Left ventricle myocardium superior (tissue), 1 donor: ENCODE data around the gene CYP2B6. TPM values are rescaled to one million over a fixed set of nuclear protein-coding genes. Genes with fewer than 3 reads are reported as not detected.
"Not testable (repeated sequence)": the region's sequence is repeated elsewhere in the genome, so short reads cannot be mapped to it uniquely, and the experiment has no call there.

Source experiments
- ATAC-seq: fragments of 200-7000 bp; cut with Tn5 transposase; one replicate; pipeline ENCODE4 v1.9.1; 2020; ENCODE audit warnings: mild to moderate bottlenecking, moderate library complexity
- DNase-seq: peaks from one replicate; pipeline ENCODE4 v3.0.0-alpha.2; 2020
- intact Hi-C: fragments of 100-400 bp; cut with micrococcal nuclease; formaldehyde crosslinking; loops from one replicate; pipeline ENCODE4 v1.11.0; 2022
- total RNA-seq: library from RNA; stranded (reverse); fragmentation: NEBNext Ultra II Directional; extraction: Animal tissue kit (Norgen Biotek cat#: 25700); gene quantifications from one replicate; pipeline ENCODE4 v1.2.1, GENCODE V29; 2021
- donor health status: DM: no; HTN: yes; CAD: no; lungs with severe emphysema.

CYP2B6 gene
- total RNA-seq, 1 donor from 2014 or later = not detected

DNA sequence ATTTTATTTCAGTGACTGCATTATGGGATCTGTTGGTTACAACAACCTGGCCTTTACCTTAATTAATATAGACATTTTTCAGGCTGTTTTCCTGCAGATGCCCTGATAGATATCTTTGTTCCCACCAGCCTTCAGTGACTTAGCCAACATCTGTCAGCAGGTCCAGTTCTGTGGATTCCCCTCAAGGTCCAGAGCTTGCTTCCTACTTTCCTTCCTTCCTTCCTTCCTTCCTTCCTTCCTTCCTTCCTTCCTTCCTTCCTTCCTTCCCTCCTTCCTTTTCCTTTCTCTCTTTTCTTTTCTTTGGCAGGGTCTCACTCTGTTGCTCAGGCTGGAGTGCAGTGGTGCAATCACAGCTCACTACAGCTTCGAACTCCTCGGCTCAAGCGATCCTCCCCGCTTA lies 14.4 kb upstream of the CYP2B6 start:
- no peak for DNase-seq
- intact Hi-C loops = no loop called here
- ATAC-seq = no peak

DNA sequence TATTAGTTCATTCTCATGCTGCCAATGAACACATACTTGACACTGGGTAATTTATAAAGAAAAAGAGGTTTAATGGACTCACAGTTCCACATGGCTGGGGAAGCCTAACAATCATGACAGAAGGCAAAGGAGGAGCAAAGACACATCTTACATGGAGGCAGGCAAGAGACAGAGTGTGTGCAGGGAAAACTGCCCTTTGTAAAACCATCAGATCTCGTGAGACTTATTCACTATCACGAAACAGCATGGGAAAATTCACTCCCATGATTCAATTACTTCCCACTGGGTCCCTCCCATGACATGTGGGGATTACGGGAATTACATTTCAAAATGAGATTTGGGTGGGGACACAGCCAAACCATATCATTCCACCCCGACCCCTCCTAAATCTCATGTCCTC lies 11.3 kb upstream of the CYP2B6 start:
- DNase-seq, intact Hi-C loops, ATAC-seq: not testable (repeated sequence)

DNA sequence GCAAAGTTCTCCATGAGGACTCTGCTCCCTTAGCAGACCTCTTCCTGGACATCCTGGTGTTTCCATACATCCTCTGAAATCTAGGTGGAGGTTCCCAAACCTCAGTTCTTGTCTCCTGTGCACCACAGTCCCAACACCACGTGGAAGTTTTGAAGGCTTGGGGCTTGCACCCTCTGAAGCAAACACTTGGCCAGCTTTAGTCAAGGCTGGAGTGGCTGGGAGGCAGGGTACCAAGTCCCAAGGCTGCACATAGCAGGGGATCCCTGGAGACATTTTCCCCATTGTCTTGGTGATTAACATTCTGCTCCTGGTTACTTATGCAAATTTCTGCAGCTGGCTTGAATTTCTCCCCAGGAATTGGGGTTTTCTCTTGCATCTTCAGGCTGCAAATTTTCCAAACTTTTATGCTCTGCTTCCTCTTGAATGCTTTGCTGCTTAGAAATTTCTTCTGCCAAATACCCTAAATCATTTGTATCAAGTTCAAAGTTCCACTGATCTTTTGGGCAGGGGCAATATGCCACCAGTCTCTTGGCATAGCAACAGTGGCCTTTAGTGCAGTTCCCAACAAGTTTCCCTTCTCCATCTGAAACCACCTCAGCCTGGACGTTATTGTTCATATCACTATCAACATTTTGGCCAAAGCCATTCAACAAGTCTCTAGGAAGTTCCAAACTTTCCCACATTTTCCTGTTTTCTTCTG lies 10.2 kb upstream of the CYP2B6 start:
- intact Hi-C loops, DNase-seq, ATAC-seq: not testable (repeated sequence)

DNA sequence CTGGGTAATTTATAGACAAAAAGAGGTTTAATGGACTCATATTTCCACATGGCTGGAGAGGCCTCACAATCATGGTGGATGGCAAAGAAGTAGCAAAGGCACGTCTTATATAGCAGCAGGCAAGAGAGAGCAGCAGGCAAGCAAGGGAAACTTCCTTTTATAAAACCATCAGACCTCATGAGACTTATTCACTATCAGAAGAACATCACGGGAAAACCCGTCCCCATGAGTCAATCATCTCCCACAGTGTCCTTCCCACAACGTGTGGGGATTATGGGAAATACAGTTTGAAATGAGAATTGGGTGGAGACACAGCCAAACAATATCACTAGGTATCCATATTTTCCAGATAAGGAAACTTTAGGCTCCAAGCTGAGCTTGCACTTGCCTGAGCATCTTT lies 9.5 kb upstream of the CYP2B6 start:
- DNase-seq = no peak
- ATAC-seq = no peak
- intact Hi-C loops = no loop called here

DNA sequence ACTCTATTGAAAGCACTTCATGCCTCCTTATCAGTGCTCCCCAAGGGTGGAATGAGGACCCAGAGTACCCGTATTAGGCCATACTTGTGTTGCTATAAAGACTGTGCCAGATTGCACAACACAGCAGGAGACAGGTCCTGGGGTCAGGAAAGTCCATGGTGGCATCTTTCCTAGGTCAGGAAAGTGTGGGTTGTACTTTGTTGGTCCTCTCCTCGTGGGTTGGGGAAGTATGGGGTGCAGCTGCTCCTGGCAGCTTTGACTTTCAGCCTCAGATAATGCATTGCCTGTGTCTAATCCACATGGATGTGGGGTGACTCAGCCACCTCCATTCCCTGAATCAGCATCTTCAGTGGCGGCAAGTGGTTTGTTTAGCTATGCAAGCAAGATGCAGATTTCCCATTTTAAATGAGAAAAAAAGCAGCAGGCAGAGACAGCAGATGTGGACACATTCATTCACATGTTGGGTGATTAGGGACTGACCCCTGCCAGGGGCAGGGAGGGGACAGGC lies 8.4 kb upstream of the CYP2B6 start:
- ATAC-seq (no peak), DNase-seq (no peak)
- intact Hi-C loops = no loop called here

DNA sequence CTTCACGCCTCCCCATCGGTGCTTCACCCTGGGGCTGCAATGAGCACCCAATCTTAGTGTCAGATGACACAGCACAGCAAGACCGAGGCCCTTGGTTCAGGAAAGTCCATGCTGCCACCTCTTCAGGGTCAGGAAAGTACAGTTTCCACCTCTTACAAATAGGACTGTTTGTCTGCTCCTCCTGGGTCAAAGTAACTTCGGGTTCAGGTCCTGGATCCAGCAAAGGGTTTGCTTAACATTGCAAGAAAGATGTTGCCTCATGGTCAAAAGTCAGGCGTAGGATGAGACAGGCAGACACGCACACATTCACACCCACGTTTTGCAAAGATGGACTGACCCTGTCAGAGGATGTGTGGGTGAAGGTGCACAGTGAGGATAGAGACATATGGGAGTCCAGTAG lies 1.6 kb upstream of the CYP2B6 start:
- no peak for ATAC-seq
- no peak for DNase-seq
- intact Hi-C loops = no loop called here

DNA sequence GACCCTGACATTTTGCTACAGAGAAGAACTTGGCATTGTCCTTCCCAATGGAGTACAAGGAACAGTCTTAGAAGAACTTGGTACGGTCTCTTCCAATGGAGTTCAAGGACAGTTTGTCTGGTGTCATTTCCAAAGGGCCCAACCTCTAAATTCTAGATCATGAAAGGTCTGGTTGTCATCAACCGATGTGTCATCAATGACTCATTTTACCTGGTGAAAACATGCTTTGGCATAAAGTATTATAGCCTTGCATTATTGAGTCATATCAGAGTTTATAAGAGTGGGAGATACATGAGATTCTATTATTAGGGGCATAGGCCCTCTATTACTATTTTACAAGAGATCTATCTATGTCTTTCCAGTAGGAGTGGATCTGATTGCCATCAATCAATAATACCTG lies 4.3 kb downstream of the CYP2B6 start:
- no peak for ATAC-seq
- intact Hi-C loops = no loop called here

DNA sequence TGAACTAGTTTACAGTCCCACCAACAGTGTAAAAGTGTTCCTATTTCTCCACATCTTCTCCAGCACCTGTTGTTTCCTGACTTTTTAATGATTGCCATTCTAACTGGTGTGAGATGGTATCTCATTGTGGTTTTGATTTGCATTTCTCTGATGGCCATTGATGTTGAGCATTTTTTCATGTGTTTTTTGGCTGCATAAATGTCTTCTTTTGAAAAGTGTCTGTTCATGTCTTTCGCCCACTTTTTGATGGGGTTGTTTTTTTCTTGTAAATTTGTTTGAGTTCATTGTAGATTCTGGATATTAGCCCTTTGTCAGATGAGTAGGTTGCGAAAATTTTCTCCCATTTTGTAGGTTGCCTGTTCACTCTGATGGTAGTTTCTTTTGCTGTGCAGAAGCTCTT lies 7.9 kb downstream of the CYP2B6 start:
- DNase-seq, ATAC-seq, intact Hi-C loops: not testable (repeated sequence)

More for the DNA sequence above, 4.3 kb downstream of the CYP2B6 start:
- DNase-seq = no peak

DNA sequence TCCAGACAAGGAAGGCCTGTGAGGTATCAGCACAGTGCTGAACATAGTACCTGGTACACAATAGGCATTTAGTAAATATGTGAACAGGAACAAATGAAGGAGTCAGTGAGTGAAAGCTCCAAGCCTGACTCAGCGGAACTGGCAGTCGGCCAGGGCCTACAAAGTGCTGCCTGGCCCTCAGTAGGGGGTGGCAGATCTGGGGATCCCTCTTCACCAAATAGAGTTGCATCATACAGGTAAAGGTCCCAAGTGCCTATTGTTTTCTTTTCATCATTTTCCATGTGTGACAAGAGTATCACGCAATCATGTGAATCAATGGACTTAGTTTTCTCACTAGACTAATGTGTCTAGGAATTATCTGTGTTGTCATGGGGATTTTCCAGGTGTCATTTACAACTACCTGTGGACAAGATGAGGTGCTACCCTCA lies 9.2 kb downstream of the CYP2B6 start:
- intact Hi-C loops = no loop called here
- ATAC-seq (no peak), DNase-seq (no peak)

DNA sequence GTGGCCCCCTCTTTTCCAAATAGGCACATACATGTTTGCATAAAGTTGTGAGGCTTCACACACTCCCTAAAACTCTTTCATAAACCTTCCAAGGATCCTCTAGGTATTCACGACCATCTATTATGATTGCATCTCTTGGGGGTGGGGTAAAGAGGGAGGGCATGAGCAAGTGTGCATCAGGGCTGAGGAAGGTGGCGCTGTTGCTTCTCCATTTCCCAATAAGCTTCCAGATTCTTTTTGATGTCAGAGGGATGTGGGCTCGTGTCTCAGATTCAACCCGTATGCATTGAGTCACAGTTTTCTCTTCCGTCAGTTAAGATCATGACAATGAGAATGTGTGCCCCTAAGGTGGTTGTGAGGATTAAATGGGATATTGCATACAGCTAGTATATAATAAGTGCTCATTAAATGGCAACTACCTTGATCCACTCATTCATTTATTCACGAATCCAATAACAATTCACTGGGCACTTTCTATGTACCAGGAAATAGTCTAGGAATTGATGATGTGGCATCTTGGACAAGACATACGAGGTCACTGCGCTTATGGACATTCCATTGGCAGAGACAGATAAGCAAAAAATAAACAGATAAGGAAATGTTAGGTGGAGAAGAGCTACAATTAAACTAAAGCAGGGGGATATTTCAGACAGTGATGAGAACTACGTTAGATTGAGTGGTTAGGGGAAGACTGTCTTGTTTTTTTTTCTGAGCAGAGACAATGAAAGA lies 10.3 kb downstream of the CYP2B6 start:
- ATAC-seq (no peak), DNase-seq (no peak)
- intact Hi-C loops = no loop called here

DNA sequence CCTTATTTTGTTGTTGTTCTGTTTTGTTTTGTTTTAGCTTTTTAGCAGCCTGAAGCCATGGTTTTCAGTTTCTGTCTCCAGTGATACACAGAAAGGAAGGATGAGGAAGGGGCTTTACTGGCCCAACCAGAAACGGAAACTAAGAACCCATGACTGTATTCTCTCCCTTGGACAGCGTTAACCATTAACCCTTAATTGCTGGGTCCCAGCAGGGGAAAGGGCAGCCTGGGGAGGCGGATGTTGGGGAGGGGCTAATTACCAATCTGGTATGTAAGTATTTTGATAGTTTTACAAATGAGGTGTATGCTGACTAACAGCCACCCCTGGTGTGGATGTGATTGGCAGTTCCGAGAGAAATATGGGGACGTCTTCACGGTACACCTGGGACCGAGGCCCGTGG lies 12.6 kb downstream of the CYP2B6 start:
- DNase-seq, ATAC-seq, intact Hi-C loops: not testable (repeated sequence)

DNA sequence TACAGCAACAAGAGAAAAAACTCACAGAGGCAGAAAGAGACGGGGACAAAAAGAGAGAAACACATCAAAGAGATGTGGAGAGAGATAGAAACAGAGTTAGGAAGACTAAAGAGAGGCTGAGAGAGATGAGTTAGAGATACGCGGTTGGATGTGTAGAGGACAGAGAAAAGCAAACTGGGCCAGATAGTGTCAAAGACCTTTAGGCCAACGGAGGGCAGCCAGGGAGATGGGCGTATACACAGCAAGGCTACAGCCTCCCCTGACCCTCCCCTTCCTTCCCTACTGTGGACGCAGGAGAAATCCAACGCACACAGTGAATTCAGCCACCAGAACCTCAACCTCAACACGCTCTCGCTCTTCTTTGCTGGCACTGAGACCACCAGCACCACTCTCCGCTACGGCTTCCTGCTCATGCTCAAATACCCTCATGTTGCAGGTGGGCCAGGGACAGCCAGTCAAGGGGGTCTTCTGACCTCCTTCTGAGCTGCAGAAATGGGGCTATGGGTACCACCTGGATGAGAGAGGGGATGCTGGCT lies 18.7 kb downstream of the CYP2B6 start:
- ATAC-seq (no peak), DNase-seq (no peak)
- intact Hi-C loops = no loop called here

DNA sequence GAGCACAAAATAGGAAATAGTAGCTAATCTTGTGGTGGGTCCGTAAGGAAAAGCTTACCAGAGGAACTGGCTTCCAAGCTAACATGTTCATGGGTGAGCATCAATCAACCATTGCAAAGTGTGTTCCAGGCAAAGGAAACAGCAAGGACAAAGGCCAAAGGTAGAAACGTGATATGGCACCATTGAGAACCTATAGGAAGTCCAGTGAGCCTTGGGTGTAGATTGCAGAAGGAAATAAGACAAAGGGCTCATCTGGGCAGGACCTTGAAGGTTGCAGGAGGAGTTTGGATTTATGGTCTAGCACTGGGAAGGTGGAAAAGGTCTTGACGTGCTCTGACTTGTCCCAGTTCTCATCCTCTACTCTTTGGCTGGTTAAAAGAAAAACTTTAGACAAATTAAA lies 22.3 kb downstream of the CYP2B6 start:
- ATAC-seq (no peak), DNase-seq (no peak)
- intact Hi-C loops = no loop called here

DNA sequence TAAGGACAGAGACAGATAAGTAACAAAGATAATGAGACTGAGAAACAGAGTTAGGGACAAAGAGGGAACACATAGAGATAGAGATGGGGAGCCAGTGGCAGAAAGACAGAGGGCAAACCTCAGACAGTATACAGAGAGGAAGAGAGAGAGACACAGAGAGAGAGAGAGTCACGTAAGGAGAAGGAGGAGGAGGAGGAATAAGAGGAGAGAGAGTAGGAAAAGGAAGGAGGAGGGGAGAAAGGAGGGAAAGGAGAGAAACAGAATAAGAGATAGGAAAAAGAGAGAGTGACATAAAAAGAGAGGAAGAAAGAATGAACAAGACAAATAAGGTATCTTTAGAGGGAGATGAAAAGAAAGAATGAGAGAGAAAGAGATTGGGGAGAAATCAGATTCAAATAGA lies 23.6 kb downstream of the CYP2B6 start:
- intact Hi-C loops = no loop called here
- ATAC-seq = no peak
- DNase-seq = no peak

DNA sequence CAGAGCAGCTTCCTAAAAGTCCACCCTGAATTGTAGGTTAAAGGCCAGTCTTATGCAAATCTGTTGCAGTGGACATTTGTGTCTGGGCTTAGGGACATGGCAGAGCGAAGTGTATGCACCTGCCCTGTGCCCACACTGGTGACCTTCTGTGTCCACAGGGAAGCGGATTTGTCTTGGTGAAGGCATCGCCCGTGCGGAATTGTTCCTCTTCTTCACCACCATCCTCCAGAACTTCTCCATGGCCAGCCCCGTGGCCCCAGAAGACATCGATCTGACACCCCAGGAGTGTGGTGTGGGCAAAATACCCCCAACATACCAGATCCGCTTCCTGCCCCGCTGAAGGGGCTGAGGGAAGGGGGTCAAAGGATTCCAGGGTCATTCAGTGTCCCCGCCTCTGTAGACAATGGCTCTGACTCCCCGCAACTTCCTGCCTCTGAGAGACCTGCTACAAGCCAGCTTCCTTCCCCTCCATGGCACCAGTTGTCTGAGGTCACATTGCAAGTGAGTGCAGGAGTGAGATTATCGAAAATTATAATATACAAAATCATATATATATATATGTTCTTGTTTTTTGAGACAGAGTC lies 25.5 kb downstream of the CYP2B6 start:
- DNase-seq (no peak), ATAC-seq (no peak)
- intact Hi-C loops = no loop called here

DNA sequence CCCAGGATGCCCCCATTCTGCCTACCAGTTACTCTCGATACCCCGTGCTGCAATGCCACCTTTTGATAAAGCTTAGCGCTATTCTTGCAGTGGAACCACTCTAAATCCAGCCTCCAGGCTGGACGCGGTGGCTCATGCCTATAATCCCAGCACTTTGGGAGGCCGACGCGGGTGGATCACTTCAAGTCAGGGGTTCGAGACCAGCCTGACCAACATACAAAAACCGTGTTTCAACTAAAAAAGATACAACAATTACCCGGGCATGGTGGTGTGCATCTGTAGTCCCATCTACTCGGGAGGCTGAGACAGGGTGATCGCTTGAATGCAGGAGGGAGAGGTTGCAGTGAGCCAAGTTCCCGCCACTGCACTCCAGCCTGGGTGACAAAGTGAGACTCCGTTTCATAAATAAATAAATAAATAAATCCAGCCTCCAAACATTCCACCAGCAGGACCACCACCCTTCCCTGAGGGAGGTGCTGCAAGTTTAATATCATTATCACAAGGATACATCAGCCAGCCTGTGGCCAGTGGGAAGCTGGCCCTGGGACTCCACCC lies 27.7 kb downstream of the CYP2B6 start:
- DNase-seq (no peak), ATAC-seq (no peak)
- intact Hi-C loops = no loop called here

DNA sequence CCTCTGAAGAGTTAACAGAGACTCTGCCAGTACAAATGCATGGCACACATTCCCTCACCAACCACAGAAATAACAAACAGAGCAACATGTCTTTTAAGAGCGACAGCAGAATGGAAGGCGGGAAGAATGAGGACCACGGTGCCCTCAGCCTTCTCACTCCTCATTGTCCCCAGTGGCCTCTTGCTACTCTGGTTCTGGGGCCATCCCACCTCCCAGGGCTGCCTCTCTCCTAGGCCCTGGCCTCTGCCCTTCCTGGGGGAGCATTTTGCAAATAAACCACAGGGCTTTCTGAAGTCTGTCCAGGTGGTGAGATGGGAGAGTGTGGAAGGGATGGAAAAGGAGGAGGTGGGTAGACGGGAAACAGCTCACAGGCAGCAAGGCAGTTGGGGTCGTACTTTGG lies 28.3 kb downstream of the CYP2B6 start:
- intact Hi-C loops = no loop called here
- ATAC-seq = no peak
- no peak for DNase-seq

DNA sequence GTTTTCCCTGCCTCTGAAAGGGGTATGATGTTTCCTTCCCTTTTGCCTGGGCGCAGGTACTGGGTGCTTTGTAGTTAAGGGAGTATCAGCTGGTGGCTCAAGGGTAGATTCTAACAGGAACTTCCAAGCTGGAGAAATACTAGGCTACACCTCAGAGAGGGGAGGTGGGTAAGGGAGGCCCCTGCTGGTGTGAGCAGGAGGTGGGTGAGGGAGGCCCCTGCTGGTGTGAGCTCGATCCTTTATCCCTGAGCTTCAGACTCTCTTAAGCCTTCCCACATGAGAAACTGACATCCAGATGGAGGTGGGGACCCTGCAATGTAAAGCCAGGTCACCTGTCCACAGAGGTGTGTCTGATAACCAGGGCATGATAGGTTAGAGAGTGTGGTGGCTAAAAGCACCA lies 32.1 kb downstream of the CYP2B6 start:
- intact Hi-C loops = no loop called here
- no peak for DNase-seq
- no peak for ATAC-seq

DNA sequence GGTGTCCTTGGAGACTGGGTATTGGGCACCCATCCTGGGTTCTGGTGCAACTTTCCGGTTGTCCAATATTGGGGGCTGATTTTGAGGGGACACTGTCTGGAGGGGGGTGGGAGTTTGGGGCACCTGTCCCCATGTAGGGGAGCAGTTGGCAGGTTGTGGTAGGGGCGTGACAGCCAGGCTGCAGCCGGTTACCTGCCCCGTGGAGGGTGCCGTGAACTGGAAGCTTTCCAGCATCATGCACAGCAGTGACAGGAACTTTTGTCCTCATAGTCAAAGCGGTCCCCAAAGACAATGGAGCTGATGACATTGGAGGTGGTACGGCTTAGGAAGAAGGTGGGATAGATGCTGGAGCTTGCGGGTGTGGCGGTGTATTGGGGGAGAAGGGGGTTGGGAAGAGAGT lies 34.3 kb downstream of the CYP2B6 start:
- intact Hi-C loops = no loop called here
- ATAC-seq = no peak
- DNase-seq = no peak

DNA sequence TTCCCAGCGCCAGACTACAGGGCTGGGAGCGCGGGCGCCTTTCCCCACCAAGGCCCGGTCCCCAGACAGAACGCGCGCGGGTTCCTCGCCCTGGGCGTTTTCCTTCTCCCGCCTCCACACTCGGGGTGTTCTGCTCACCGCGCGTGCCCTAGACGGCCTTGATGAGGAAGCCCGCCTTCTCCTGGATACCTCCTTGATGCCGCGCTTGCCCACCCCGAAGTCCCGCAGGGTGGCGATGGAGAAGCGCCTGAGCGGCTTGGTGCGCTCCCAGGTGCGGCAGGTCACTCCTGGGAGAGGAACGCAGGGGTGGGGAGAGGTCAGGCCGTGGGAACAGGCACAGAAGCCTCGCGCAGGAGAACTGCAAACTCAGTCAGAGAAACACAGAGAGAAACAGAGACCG lies 34.8 kb downstream of the CYP2B6 start:
- DNase-seq = no peak
- intact Hi-C loops = no loop called here
- ATAC-seq = no peak
